HG02885 (cell line): ENCODE measurements around the gene SMLR1.
A peak's percentile ranks its signal among the peaks of the same experiment; 100 is the strongest.

ENCODE experiments used
- ATAC-seq: cut with Tn5 transposase; IDR thresholded peaks from one replicate; pipeline ENCODE4 v1.9.1; 2021; ENCODE audit warnings: mild to moderate bottlenecking; ENCODE audit not compliant: unreplicated experiment, poor library complexity

SMLR1 gene

GRCh38 chr6:130848945-130849344, 21.7 kb downstream of the SMLR1 start:
- peak; percentile 96 for ATAC-seq

- ATAC-seq = no peak
Measured at GRCh38 chr6:130849594-130849993, 22.4 kb downstream of the SMLR1 start.

GRCh38 chr6:130851026-130851425, 23.8 kb downstream of the SMLR1 start:
- no peak for ATAC-seq

GRCh38 chr6:130852844-130853554, 25.8 kb downstream of the SMLR1 start:
- no peak for ATAC-seq

GRCh38 chr6:130853555-130854183, 26.5 kb downstream of the SMLR1 start:
- no peak for ATAC-seq

DNA sequence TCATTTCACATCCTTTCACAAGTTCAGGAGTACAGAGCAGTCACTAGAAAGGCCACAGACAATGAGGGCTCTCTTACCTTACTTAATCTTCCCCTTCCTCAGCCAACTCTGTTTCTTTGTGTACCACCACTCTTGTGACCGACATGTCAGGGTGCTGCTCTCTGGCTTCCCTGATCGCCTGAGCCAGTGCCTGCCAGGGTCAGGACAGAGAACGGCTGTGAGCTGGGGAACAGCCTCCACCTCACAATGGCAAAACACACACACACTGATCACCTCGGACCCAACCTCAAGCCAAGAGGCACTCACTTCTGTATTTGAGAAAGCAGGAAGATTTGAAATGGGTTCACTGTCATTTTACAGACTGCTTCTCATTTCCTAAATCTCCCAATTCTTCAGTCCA, 30.8 kb downstream of the SMLR1 start:
- ATAC-seq = no peak

- no peak for ATAC-seq
Measured at GRCh38 chr6:130858498-130859160, 31.4 kb downstream of the SMLR1 start.

DNA sequence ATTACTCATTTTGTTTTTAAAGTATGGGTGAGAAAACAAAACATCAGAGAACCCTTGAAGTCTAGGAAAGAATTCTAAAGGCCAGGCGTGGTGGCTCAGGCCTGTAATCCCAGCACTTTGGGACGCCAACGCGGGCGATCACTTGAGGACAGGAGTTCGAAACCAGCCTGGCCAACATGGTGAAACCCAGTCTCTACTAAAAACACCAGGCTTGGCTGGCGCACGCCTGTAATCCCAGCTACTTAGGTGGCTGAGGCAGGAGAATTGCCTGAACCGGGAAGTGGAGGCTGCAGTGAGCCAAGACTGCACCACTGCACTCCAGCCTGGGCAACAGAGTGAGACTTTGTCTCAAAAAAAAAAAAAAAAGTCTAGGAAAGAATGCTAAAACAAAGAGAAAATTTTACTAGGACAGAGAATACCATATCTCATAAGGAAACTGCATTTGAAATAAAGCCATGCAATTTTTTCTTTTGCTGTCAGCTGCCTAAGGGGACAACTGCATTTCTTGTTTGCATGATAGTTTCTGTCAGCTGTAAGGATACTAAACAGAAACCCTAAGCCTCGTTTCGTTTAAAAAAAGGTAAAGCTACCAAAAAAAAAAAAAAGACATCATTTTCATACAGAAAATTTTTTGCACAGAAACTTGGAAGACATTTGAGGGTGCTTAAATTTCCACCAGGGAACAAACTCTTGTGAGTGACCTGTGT, 32.1 kb downstream of the SMLR1 start:
- no peak for ATAC-seq

DNA sequence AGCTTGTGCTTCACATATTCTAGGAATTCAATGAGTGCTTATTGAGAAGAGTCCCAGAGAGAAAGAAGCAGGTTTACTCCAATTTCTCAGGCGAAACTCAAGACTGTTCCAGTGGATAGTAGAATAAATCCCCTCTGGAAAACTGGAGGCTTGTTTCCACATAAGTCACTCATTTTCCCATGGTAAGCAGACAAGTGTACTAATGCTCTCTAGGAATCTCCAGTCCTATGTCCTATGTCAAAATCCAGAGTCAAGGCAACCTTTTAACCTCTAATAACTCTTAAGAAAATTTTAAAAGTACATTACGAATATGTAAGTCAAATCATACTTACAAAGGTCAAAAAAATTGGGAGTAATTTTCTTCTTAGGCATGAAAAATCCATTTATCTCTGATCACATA, 35.2 kb downstream of the SMLR1 start:
- no peak for ATAC-seq

- no peak for ATAC-seq
Measured at GRCh38 chr6:130863415-130864230, 36.4 kb downstream of the SMLR1 start.

DNA sequence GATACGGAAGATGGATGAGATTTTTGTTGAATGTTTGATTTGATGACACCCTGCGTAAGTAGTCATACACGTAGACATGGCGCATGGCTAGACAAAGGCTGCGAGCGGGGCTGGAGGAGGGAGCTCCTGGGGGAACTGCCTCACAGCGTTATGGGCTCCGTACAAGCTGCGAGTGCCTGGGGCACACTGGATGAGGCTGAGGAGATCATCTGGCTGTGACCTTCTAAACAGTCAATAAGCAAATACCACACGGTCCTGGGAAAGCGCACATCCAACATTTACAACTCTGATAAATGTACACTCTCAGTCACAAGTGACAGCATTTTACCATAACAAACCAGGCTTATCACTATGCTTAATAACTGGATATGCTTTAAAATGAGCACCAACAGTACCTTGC, 37.1 kb downstream of the SMLR1 start:
- no peak for ATAC-seq

- ATAC-seq = no peak
Measured at GRCh38 chr6:130865793-130866192, 38.6 kb downstream of the SMLR1 start.

GRCh38 chr6:130869681-130870080, 42.5 kb downstream of the SMLR1 start:
- ATAC-seq = no peak

- ATAC-seq = no peak
Measured at GRCh38 chr6:130870179-130870880, 43.1 kb downstream of the SMLR1 start.

DNA sequence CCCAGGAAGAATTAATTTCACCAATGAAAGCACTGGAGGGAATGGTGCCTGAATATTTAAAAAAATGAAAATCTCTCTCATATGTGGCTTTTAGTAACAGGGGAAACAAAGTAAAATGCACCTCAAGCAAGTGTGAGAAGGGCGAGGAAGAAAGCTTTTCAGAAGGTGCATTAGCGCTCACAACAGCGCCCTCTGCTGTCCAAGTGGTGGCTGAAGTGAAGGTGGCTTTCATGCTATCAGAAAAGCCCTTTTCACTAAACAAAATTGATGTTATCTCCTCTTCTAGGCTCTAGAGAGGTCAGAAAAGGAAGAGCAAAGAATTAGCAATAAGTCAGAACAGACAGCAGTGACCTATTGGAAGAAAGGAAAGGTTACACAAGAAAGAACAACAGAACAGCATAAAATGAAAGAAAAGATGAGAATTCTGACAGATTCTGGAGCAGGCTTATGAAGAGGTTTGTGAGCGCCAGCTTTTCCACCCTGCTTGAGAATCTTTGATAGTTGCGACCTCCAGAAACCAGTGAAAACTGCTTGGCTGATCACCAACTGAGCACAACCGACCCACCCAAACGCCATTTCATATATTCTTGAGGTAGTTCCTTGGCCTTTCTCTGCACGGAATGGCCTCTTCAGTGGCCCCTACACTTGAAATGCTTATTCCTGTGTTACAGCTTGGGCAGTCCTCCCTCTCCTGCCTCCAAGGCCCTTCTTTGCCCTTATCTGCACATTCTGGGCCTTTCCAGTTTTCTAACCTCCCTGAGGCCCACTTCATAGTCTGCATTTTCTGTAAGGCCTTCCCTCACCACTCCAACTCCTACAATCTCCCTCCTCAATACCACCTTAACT, 45.3 kb downstream of the SMLR1 start:
- ATAC-seq = peak; percentile 92

DNA sequence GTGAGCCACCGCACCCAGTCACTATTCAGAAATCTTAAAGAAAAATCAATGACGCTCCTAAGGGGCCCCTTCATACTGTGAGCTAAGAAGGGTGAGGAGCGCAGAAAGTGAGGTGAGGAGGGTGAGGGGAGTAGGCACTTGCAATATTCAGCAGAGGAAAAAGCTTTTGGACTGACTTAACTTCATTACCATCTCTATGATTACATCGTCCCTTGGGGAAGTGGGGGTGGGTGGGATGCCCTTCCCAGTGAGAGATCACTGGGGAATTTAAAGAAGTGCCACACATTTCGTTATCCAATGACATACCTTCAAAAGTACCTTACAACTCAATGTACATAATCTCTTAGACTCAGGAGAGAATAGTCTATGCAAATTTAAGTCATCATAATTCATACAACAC, 46.5 kb downstream of the SMLR1 start:
- no peak for ATAC-seq

DNA sequence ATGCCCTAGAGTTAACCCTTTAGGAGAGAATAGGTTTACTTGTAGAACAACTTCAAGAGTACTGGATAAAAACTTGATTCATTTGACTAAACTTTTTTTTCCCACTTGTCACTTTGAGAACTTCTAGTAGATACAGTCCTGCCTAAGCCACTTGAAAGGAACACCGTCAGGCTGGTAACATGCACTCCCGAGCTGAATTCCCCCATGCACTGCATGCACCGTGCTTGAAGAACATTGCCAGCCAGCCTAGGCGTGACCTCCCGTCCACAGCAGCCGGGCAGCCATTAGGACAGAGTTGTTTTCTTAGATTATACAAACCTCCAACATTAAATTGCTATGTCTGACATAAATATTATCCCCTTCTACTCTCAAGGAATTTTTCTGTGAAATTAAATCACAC, 52.6 kb downstream of the SMLR1 start:
- no peak for ATAC-seq

- ATAC-seq = no peak
Measured at GRCh38 chr6:130882370-130882769, 55.2 kb downstream of the SMLR1 start.
